ENCODE measurements around the gene BATF2. TPM values are rescaled to one million over a fixed set of nuclear protein-coding genes. Genes with fewer than 3 reads are reported as not detected.
A peak's percentile ranks its signal among the peaks of the same experiment; 100 is the strongest.

The BATF2 gene
- total RNA-seq, 1 donor from 2014 or later = 1.2 TPM

DNA sequence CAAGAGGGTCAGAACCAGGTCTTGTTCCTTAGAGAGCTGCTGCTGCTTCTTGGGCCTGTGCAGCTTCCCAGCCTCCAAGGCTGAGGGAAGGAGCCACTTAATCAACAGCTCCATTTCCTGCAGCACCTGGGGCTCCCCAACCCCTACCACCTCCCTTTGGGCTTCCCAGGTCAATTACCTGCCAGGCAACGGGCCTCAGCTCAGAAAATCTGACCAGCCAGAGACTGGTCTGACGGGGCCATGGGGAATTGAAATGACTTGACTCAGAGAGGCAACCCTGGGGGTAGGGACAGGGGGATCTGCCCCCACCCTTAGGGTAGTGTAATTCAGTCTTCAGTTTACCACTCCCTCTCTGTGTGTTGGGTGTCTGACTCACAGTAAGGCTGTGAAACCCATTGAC lies 20.1 kb downstream of the BATF2 start:
- ATAC-seq = no peak
- intact Hi-C loops (cut with micrococcal nuclease) = no loop called here
- no peak for DNase-seq

DNA sequence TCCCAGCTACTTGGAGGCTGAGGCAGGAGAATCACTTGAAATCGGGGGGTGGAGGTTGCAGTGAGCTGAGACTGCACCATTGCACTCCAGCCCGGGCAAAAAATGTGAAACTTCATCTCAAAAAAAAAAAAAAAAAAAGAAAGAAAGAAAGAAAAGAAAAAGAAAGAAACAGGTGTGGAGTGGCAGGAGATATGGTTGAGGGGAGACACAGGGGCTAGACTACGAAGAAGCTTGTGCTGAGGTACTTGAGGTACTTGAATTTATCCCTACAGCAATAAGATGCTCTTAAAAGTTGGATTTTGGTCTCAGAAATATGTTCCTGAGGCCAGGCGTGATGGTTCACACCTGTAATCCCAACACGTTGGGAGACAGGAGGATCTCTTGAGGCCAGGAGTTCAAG lies 22.6 kb downstream of the BATF2 start:
- intact Hi-C loops (cut with micrococcal nuclease) = no loop called here
- DNase-seq (no peak), ATAC-seq (no peak)

DNA sequence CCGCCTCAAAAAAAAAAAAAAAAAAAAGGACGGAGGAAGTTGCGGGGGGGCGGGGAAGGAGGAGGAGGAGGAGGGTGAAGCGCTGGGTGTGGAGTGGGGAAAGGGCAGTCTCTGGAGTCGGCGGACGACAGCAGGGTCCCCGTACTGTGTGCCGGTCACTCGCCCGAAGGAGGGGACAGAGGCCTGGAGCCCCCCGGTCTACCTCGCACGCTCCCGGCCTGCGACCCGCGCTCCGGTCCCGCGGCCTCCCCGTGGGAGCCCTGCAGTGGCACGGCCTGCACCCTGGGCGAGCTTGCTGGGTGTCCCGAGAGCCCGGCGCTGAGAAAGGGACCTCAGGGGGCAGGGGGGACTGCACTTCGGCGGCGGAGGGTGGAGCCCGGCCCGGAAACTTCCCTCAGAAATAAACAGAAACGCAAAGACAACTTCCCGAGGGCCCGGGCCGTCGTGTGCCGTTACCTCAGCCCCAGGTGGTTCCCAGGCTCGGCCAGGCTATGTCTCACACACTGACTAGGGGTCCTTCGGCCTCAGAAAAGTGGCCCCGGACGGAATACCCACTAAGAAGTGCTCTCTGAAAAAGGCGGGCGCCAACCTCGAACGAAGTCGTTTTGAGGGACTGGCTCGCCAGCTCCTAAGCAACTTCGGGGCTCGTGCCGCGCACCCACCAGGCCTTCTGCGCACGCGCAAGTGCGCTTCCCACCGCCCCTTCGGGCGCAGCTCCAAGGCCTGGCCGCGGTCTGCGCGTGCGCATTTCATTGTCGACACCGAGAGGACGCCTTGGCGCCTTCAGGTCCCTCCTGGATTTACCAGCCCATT lies 25.1 kb downstream of the BATF2 start, which contains the start of gene MAJIN:
Gene MAJIN (minus strand): TSS at position 688 of the 813 bp plus-strand sequence. CDS start 12,703 bp downstream, outside the sequence.
- intact Hi-C loops (cut with micrococcal nuclease) = no loop called here
- DNase-seq (peak; percentile 95), ATAC-seq (peak; percentile 95)

DNA sequence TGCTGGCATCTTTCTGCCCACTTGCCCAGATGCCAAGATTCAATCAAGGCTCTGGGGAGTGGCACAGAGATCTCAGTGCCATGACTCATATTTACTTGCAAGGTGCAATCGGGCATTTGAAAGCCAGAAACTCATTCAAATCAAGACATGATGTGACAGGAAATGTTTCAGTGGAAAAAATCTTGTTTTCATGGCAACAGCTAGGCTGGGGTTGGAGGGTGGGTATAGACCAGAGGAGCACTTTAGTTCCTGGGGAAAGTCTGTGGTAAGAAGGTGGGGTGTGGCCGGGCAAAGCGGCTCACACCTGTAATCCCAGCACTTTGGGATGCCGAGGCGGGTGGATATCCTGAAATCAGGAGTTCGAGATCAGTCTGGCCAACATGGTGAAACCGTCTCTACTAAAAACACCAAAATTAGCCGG lies 26.0 kb downstream of the BATF2 start:
- no peak for DNase-seq
- intact Hi-C loops (cut with micrococcal nuclease) = no loop called here
- ATAC-seq = no peak

DNA sequence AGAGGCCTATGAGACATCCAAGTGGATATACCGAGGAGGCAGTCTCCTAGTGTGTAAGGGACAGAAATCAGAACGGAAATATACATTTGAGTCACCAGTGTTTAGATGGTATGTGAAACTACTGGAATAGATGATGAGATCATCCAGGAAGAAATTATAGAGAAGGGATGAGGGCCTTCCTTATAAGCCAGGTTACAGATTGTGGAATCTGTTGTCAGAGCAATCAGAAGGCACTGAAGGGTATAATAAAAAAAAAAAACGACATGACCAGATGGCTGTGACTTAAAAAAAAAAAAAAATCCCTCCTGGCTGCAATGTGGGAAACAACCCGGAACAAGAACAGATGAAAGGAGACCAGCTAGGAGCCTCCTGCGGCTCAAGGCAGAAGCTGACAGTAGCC lies 27.6 kb downstream of the BATF2 start:
- ATAC-seq = no peak
- DNase-seq = no peak
- intact Hi-C loops (cut with micrococcal nuclease) = no loop called here

DNA sequence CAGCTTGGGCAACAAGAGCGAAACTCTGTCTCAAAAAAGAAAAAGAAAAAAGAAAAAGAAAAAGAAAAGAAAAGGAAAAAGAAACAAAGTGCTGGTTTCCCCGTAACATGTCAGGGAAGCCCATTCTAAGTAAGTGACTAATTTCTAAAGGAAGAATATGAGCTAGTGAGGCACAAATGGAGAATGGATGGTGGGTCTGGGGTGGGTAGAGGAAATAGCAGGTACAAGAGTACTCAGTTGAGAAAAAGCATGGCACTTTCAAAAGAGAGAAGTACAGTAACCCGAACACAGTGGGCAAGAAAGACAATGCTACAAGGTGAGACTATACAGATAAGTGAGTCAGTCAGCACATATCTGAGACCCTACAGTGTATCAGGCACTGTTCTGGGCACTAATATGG lies 29.4 kb downstream of the BATF2 start:
- intact Hi-C loops (cut with micrococcal nuclease) = no loop called here

DNA sequence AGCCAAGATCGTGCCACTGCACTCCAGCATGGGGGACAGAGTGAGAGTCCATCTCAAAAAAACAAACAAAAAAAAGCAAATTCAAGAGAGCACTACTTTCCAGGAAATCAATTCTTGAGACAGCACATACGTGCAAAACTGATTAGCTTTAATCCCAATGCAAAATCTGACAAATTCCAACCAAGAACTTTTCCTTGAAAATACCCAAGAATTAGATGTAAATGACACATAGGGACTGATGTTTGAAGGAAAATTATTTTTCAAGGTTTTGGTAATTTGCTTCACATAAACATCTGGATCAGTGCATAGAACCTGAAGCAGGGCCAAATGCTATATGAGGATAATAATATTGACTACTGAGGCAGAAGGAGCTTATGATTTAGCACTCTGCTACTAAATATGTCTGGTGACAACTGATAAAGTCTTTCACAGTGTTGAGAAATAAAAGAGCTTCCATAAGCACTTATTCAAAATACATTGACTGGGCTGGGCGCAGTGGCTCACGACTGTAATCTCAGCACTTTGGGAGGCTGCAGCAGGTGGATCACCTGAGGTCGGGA lies 33.6 kb downstream of the BATF2 start:
- DNase-seq (no peak), ATAC-seq (no peak)
- intact Hi-C loops (cut with micrococcal nuclease) = no loop called here

More for the DNA sequence above, 29.4 kb downstream of the BATF2 start:
- ATAC-seq (no peak), DNase-seq (no peak)

DNA sequence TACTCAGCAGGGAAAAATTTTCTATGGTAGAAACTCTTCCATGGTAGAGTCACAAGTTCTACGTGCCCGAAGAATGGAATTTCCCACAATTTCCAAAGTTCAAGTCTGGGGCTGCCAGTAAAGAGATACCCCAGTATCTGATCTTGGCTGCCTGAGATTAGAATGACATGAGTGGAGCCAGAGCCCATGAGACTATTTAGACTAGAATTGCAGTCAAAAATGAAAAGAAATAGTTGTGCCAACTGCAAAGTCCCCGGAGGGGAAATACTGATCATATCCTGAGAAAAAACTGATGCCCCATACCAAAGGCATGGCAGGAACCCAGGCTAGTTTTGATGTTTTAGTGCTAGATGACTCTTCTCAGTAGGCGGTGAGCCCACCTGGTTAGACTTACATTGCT lies 36.1 kb downstream of the BATF2 start:
- intact Hi-C loops (cut with micrococcal nuclease) = no loop called here
- no peak for ATAC-seq
- DNase-seq = no peak

DNA sequence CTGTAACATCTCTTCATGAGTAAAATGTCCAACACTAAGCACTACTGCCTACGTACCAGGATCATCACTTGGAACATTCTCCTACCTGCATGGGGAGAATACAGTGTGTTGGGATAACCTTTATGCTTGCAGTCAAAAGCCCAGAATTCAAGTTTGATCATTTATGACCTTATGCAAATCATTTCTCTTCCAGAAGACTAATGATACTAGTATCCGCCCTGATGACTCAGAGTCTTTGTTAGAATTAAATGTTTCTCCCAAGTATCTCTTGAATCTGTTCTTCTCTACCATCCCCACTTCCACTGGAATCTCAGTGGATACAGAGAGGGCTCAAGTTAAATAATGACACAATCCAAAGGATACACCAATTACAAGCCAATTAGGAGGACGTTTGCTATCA lies 37.3 kb downstream of the BATF2 start:
- ATAC-seq = no peak
- DNase-seq = no peak
- intact Hi-C loops (cut with micrococcal nuclease) = no loop called here

DNA sequence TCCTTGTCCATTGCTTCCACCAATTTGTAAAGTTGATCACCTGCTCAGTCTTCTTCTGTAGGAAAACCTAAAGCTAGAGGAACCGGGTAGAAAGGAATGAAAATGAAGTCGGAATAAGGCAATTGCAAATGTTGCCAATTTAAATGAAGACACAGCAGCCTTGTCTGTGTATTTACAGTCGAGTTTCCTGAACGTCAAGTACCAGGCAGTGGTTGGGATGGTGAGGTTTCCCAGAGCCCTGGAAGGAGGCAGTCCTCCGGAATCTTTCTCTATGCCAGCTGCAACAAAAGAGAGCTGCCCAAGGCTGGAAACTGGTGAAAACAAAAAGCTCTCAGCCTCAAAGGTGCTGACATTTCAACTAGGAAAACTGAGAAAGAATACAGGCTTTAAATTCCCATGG lies 42.6 kb downstream of the BATF2 start:
- intact Hi-C loops (cut with micrococcal nuclease) = no loop called here
- no peak for DNase-seq
- no peak for ATAC-seq

DNA sequence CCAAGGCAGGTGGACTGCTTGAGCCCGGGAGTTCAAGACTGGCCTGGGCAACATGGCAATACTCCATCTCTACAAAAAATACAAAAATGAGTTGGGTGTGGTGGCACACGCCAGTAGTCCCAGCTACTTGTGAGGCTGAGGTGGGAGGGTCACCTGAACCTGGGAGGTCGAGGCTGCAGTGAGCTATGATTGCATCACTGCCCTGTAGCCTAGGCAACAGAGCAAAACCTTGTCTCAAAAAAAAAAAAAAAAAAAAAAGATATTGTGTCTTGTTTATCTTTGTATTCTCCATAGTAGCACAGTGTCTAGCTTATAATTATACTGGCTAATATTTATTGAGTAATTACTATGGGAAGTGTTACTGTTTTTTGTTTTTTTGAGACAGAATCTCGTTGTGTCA lies 45.2 kb downstream of the BATF2 start:
- intact Hi-C loops (cut with micrococcal nuclease) = no loop called here
- no peak for DNase-seq
- no peak for ATAC-seq

DNA sequence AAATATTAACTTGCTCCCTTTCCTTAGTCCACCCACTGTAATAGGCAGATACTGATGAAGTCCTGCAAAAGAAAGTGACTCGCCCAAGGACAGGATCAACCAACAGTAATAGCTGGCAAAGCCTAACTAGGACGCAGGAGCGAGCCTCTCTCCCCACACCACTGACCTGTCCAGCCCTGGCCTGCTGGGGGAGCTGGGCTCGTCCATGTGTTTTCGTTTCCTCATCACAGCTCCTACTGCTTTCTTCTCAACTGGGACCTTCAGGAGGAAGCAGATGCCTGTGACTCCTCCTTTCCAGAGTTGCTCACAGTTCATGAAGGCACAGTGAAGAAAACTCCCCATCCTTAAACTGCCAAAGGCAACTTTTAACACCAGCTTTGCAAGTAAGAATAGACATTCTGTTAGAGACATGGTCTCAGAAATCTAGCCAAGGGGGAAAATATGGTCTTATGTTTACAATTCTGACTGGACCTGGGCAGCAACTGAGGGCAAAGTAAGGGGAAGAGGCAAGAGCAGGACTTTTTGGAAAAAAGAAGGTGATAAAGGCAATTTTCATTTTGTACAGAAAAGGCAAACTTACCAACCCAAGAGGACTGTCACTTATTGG lies 49.5 kb downstream of the BATF2 start:
- intact Hi-C loops (cut with micrococcal nuclease) = no loop called here
- peak; percentile 21 for ATAC-seq
- no peak for DNase-seq

Small RNA genes within 50 kb of the gene (microRNA-seq; reads per million reads assigned to microRNA genes)
- not detected for gene MIR6879 (ENCODE audit: borderline number of aligned reads)

Other genes starting within 250 kb of the BATF2 start
- gene PYGM, start 237.0 kb downstream of the BATF2 start, total RNA-seq = 175 TPM
- gene SF1, start 218.4 kb downstream of the BATF2 start, total RNA-seq = 191 TPM
- gene MAP4K2, start 193.8 kb downstream of the BATF2 start, total RNA-seq = 8.6 TPM
- gene MEN1, start 186.4 kb downstream of the BATF2 start, total RNA-seq = 9.1 TPM
- gene CDC42BPG, start 152.3 kb downstream of the BATF2 start, total RNA-seq = 0.40 TPM
- gene EHD1, start 118.3 kb downstream of the BATF2 start, total RNA-seq = 52.5 TPM
- 13.0 TPM for gene ATG2A, start 79.8 kb downstream of the BATF2 start, total RNA-seq
- 18.4 TPM for gene PPP2R5B, start 72.3 kb downstream of the BATF2 start, total RNA-seq
- not detected for gene GPHA2, start 61.1 kb downstream of the BATF2 start, total RNA-seq
- not detected for gene MAJIN, start 24.9 kb downstream of the BATF2 start, total RNA-seq
- gene ARL2, start 17.2 kb upstream of the BATF2 start, total RNA-seq = 115 TPM
- gene SNX15, start 30.5 kb upstream of the BATF2 start, total RNA-seq = 19.3 TPM
- 7.5 TPM for gene SAC3D1, start 44.2 kb upstream of the BATF2 start, total RNA-seq
- 5.3 TPM for gene NAALADL1, start 61.6 kb upstream of the BATF2 start, total RNA-seq
- 1.3 TPM for gene CDCA5, start 87.1 kb upstream of the BATF2 start, total RNA-seq
- gene ZFPL1, start 87.3 kb upstream of the BATF2 start, total RNA-seq = 23.7 TPM
- 84.8 TPM for gene VPS51, start 99.2 kb upstream of the BATF2 start, total RNA-seq
- gene TM7SF2, start 114.9 kb upstream of the BATF2 start, total RNA-seq = 112 TPM
- gene ZNHIT2, start 120.7 kb upstream of the BATF2 start, total RNA-seq = 5.5 TPM
- gene FAU, start 125.2 kb upstream of the BATF2 start, total RNA-seq = 724 TPM
- 33.7 TPM for gene MRPL49, start 125.3 kb upstream of the BATF2 start, total RNA-seq
- 38.6 TPM for gene SYVN1, start 137.5 kb upstream of the BATF2 start, total RNA-seq
- gene SPDYC, start 173.3 kb upstream of the BATF2 start, total RNA-seq = not detected
- 90.1 TPM for gene CAPN1, start 185.0 kb upstream of the BATF2 start, total RNA-seq

Data from left ventricle myocardium superior (tissue), 1 donor.